Astrocyte (in vitro differentiated cells and primary cell): ENCODE measurements around the gene KCNG1. TPM values are rescaled to one million over a fixed set of nuclear protein-coding genes. Genes with fewer than 3 reads are reported as not detected.

Experiments
- DNase-seq: peaks from one replicate; pipeline ENCODE4 v3.0.0-alpha.2; 2010; ENCODE audit warnings: low read depth
- FAIRE-seq: peaks from 2 replicates; lab custom pipeline; 2011; peaks lifted over from hg19 to GRCh38; lab: Jason Lieb, UNC
- H2AFZ ChIP-seq: 2 replicates; pipeline ENCODE4 v1.6.0; 2012; ENCODE audit warnings: low read depth, low read length, inconsistent platforms
- H3K27ac ChIP-seq: 2 replicates; pipeline ENCODE4 v1.5.1; 2011; ENCODE audit warnings: low read depth, low read length, inconsistent platforms
- H3K27me3 ChIP-seq: 2 replicates; pipeline ENCODE4 v1.6.0; 2011; ENCODE audit warnings: low read length, inconsistent platforms; ENCODE audit not compliant: insufficient read depth
- H3K36me3 ChIP-seq: 2 replicates; pipeline ENCODE4 v1.5.1; 2011; ENCODE audit warnings: low read length, inconsistent platforms; ENCODE audit not compliant: insufficient read depth
- H3K4me1 ChIP-seq: 2 replicates; pipeline ENCODE4 v1.5.1; 2011; ENCODE audit warnings: low read length, inconsistent platforms; ENCODE audit not compliant: insufficient read depth
- H3K4me2 ChIP-seq: 2 replicates; pipeline ENCODE4 v1.6.0; 2012; ENCODE audit warnings: low read length, inconsistent platforms
- H3K4me3 ChIP-seq: 2 replicates; pipeline ENCODE4 v1.5.1; 2011; ENCODE audit warnings: low read depth, mild to moderate bottlenecking, low read length, inconsistent platforms; ENCODE audit not compliant: insufficient read depth
- H3K79me2 ChIP-seq: 2 replicates; pipeline ENCODE4 v1.6.0; 2012; ENCODE audit warnings: mild to moderate bottlenecking, low read length, inconsistent platforms; ENCODE audit not compliant: insufficient read depth
- H3K9ac ChIP-seq: 2 replicates; pipeline ENCODE4 v1.6.0; 2012; ENCODE audit warnings: mild to moderate bottlenecking, low read length, inconsistent platforms
- H3K9me3 ChIP-seq: 2 replicates; pipeline ENCODE4 v1.5.1; 2012; ENCODE audit warnings: low read depth, mild to moderate bottlenecking, low read length, inconsistent platforms; ENCODE audit not compliant: insufficient read depth
- H4K20me1 ChIP-seq: 2 replicates; pipeline ENCODE4 v1.6.0; 2012; ENCODE audit warnings: low read length, inconsistent platforms; ENCODE audit not compliant: insufficient read depth
- H3K27ac Mint-ChIP-seq: one replicate; pipeline ENCODE4 v1.8.0; 2021; ENCODE audit warnings: mild to moderate bottlenecking, mixed read lengths; ENCODE audit not compliant: unreplicated experiment
- H3K27me3 Mint-ChIP-seq: one replicate; pipeline ENCODE4 v1.8.0; 2021; ENCODE audit warnings: low read depth, mixed read lengths; ENCODE audit not compliant: unreplicated experiment
- H3K36me3 Mint-ChIP-seq: one replicate; pipeline ENCODE4 v1.8.0; 2021; ENCODE audit warnings: low read depth, mixed read lengths; ENCODE audit not compliant: unreplicated experiment
- H3K4me1 Mint-ChIP-seq: one replicate; pipeline ENCODE4 v1.8.0; 2021; ENCODE audit warnings: low read depth, mixed read lengths; ENCODE audit not compliant: unreplicated experiment
- H3K4me3 Mint-ChIP-seq: one replicate; pipeline ENCODE4 v1.8.0; 2021; ENCODE audit warnings: mild to moderate bottlenecking, moderate library complexity, mixed read lengths; ENCODE audit not compliant: unreplicated experiment
- H3K9me3 Mint-ChIP-seq: one replicate; pipeline ENCODE4 v1.8.0; 2021; ENCODE audit warnings: mild to moderate bottlenecking, mixed read lengths; ENCODE audit not compliant: unreplicated experiment
- EZH2 ChIP-seq: IDR thresholded peaks from 2 replicates; pipeline ENCODE4 v1.6.1; 2012; ENCODE audit warnings: mild to moderate bottlenecking, low read length, inconsistent platforms; ENCODE audit not compliant: insufficient read depth
- total RNA-seq: library from RNA; stranded (reverse); gene quantifications from 2 replicates; pipeline ENCODE4 v1.2.1, GENCODE V29; 2021
- TF ChIP-seq, protein P1 (sequence below): IDR thresholded peaks from 2 replicates; pipeline ENCODE4 v1.5.1; 2011; ENCODE audit warnings: low read depth, mild to moderate bottlenecking, inconsistent platforms, low read length, moderate library complexity; ENCODE audit not compliant: insufficient read depth

Gene KCNG1
- total RNA-seq, 1 donor from 2014 or later: 45.9 TPM

DNA sequence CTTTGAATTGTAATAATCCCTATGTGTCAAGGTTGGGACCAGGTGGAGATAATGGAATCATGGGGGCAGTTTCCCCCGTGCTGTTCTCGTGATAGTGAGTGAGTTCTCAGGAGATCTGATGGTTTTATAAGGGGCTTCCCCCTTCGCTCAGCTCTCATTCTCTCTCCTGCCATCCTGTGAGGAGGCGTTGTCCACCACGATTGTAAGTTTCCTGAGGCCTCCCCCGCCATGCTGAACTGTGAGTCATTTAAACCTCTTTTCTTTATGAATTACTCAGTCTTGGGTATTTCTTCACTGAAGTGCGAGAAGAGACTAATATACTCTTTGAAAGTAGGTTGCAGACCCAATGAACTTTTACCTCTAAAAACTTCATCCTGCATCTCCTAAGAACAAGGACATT, 39.2 kb upstream of the KCNG1 start:
- no peak overlapping the region for H3K9ac ChIP-seq

DNA sequence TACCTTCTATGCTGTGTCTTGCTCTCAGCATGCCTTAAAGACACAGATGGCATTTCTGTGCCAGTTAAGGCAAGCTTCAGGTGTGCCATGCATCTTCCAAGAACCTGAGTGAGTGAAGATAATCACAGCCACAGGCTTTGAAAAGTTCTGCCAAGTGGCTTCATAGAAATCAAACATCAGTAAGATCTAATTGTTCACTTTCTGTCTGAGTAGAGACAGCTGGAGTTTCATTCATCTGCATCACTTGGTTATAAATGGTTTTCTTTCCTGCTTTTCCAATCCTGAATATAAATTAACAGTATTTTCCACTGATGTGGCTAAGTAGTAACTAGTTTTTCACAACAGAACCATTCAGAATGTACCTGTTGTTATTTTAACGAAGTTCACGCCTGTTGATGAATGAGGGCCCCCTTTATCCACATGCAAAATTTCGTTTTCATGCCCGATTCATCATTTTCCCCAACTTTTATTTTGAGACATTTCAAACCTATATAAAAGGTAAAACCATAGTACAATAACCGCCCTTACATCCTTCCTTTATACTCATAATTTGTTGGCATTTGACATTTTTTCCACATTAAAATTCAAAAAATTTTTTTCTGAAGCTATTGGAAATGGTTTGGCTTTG, 38.6 kb upstream of the KCNG1 start:
- no peak for DNase-seq
- no peaks in the 10 kb centered on the region for H3K36me3 Mint-ChIP-seq
- peaks cover 14% of the 10 kb centered on the region for H3K4me1 ChIP-seq
- H3K4me1 Mint-ChIP-seq: peaks cover 10% of the 10 kb centered on the region
- no peak for FAIRE-seq
- H3K9ac ChIP-seq: no peak overlapping the region
- no peak overlapping the region for H3K4me3 Mint-ChIP-seq
- no peak overlapping the region for H3K27ac Mint-ChIP-seq
- no peaks in the 10 kb centered on the region for H3K79me2 ChIP-seq
- H3K36me3 ChIP-seq: no peaks in the 10 kb centered on the region
- H3K9me3 ChIP-seq: no peaks in the 10 kb centered on the region
- no peaks in the 10 kb centered on the region for H4K20me1 ChIP-seq
- peaks cover 3% of the 10 kb centered on the region for H3K27me3 ChIP-seq
- no peak overlapping the region for H3K27ac ChIP-seq
- H2AFZ ChIP-seq: no peak overlapping the region
- H3K4me3 ChIP-seq: no peak overlapping the region
- H3K9me3 Mint-ChIP-seq: peaks cover 10% of the 10 kb centered on the region
- peaks cover 51% of the 10 kb centered on the region for H3K27me3 Mint-ChIP-seq
- no peak overlapping the region for H3K4me2 ChIP-seq
- TF ChIP-seq, protein P1, sequence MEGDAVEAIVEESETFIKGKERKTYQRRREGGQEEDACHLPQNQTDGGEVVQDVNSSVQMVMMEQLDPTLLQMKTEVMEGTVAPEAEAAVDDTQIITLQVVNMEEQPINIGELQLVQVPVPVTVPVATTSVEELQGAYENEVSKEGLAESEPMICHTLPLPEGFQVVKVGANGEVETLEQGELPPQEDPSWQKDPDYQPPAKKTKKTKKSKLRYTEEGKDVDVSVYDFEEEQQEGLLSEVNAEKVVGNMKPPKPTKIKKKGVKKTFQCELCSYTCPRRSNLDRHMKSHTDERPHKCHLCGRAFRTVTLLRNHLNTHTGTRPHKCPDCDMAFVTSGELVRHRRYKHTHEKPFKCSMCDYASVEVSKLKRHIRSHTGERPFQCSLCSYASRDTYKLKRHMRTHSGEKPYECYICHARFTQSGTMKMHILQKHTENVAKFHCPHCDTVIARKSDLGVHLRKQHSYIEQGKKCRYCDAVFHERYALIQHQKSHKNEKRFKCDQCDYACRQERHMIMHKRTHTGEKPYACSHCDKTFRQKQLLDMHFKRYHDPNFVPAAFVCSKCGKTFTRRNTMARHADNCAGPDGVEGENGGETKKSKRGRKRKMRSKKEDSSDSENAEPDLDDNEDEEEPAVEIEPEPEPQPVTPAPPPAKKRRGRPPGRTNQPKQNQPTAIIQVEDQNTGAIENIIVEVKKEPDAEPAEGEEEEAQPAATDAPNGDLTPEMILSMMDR: no peak
- TF ChIP-seq EZH2: no peak

More for the DNA sequence above, 39.2 kb upstream of the KCNG1 start:
- no peak for TF ChIP-seq EZH2
- TF ChIP-seq, protein P1: no peak
- Histone ChIP-seq H2AFZ (no peak overlapping the region), H3K27ac (no peak overlapping the region), H3K9me3 (no peaks in the 10 kb centered on the region), H3K36me3 (no peaks in the 10 kb centered on the region), H3K4me2 (no peak overlapping the region), H3K4me3 (no peak overlapping the region), H3K27me3 (peaks cover 3% of the 10 kb centered on the region), H3K79me2 (no peaks in the 10 kb centered on the region), H4K20me1 (no peaks in the 10 kb centered on the region), H3K4me1 (peaks cover 14% of the 10 kb centered on the region)
- Mint-ChIP-seq H3K36me3 (no peaks in the 10 kb centered on the region), H3K9me3 (peaks cover 10% of the 10 kb centered on the region), H3K27me3 (peaks cover 51% of the 10 kb centered on the region), H3K4me3 (peak overlapping the region; percentile 37), H3K4me1 (peaks cover 10% of the 10 kb centered on the region), H3K27ac (no peak overlapping the region)
- FAIRE-seq (no peak), DNase-seq (no peak)

DNA sequence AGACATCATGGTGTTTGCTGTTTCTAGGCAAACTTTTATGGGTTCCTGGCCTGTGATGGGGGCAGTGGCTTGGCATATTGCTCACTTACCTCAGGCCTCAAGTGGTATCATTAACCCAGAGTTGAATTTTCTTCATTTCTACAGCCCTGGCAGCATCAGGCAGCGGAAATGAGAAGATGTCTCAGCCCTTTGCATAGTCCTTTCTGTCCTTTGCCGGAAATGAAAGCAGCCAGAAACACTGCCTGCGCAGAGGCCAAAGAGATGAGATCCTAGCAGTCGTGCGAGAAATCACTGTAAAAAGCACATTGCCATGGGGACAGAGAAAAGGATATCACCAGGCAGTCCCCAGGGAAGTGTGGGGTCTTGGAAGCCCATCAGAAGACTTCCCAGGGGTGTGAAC, 37.4 kb upstream of the KCNG1 start:
- Histone ChIP-seq H3K79me2 (no peaks in the 10 kb centered on the region), H3K4me3 (no peak overlapping the region), H3K27me3 (peaks cover under 1% of the 10 kb centered on the region), H3K27ac (no peak overlapping the region), H2AFZ (peak overlapping the region; percentile 9), H4K20me1 (no peaks in the 10 kb centered on the region), H3K9me3 (no peaks in the 10 kb centered on the region), H3K36me3 (no peaks in the 10 kb centered on the region), H3K4me2 (peak overlapping the region; percentile 30), H3K9ac (no peak overlapping the region), H3K4me1 (peaks cover 14% of the 10 kb centered on the region)
- H3K4me1 Mint-ChIP-seq: peaks cover 10% of the 10 kb centered on the region
- H3K36me3 Mint-ChIP-seq: no peaks in the 10 kb centered on the region
- H3K27me3 Mint-ChIP-seq: peaks cover 49% of the 10 kb centered on the region
- H3K27ac Mint-ChIP-seq: no peak overlapping the region
- FAIRE-seq: no peak
- no peak for DNase-seq
- TF ChIP-seq, protein P1: no peak
- TF ChIP-seq EZH2: no peak
- no peak overlapping the region for H3K4me3 Mint-ChIP-seq
- peaks cover 10% of the 10 kb centered on the region for H3K9me3 Mint-ChIP-seq
